ENCODE results near the gene MYPN.

DNA sequence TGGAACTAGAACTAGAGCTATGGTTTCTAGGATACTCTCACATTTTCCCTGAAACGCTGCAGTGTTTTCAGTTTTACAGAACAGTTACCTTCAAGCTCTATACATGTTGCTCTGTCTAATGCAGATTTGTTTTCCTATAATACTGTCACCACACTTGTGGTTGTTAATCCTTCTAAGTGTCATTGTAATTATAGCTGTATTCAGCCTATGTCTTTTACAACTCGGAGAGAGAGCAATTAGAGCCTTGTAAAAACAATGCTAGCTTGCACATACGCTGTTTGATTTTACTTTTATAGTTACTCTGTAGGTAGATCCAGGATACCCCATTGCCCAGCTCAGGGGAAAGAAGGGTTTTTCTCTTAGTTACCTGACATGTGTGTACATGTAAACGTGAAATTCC is 67.5 kb downstream of the MYPN start:
- no peak for TF ChIP-seq POLR2AphosphoS5 (IDR thresholded peaks at IDR 0.05; ENCODE audit: low read depth, low read length)
- no peak for TF ChIP-seq TAF1 (IDR thresholded peaks at IDR 0.05; ENCODE audit: borderline replicate concordance, insufficient read depth, low read length)
- TF ChIP-seq REST (IDR thresholded peaks at IDR 0.05; ENCODE audit: insufficient read depth in 1 of 2, low read depth in 2 of 2, low read length in 2 of 2), result no peak
